GM11168 (cell line): ENCODE results near the gene NSMF.

Experiments used
- in situ Hi-C: fragments of 300-500 bp; cut with MboI; formaldehyde crosslinking; loops from one replicate; pipeline ENCODE4 v1.12.0; 2022; ENCODE audit warnings: low sequenced_read_pairs; ENCODE audit not compliant: unreplicated experiment

The NSMF gene

DNA sequence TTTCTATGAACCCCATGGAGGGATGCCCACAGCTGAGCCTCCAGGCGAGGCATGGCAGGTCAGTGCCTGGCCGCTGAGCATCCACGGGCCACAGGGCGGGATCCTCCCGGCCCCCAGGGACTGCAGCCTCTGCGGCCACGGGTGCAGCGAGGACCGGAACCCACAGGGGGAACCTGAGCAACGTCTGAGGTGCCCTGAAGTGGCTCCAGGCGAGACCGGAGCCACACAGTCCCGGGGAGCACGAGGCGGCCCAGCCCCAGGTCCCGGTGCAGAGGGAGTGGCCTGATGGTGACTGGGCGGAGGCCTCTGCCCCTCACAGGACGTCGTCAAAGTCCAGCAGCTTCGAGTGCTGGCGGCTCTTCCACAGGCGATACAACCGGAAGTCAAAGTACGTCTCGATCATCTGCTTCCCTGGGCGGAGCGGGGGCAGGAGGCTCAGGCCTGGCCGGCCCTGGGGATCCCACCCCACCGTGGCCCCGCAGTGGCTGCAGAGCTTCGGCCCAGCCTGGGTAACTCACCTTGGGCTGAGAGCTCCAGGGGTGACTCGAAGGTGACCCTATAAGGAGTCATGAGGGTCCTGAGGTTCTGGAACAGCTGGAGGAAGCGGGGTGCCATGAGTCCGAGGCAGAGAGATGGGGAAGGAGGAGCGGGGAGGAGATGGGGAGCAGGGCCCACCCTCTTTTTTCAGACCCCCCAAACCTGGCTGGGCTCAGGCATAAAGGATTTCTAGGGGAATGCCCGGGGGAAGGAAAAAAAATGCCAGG lies 9.9 kb downstream of the NSMF start:
- in situ Hi-C loops = no loop called here

DNA sequence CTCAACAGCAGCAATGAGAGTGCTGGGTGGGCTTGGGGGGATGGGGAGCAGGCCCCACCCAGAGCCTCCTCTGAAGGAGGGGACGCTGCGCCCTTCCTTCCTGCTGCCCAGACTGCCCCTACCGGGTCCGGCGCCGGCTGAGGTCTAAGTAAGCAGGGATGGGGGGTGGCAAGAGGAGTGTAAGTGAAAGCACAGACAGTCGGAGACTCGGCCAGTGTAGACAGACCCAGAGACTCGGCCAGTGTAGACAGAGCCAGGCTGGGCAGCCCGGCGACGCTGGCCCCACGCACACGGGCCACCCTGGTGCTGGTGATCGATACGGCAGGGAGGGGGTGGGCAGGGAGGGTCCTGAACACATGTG lies 10.6 kb downstream of the NSMF start:
- in situ Hi-C loops = no loop called here

DNA sequence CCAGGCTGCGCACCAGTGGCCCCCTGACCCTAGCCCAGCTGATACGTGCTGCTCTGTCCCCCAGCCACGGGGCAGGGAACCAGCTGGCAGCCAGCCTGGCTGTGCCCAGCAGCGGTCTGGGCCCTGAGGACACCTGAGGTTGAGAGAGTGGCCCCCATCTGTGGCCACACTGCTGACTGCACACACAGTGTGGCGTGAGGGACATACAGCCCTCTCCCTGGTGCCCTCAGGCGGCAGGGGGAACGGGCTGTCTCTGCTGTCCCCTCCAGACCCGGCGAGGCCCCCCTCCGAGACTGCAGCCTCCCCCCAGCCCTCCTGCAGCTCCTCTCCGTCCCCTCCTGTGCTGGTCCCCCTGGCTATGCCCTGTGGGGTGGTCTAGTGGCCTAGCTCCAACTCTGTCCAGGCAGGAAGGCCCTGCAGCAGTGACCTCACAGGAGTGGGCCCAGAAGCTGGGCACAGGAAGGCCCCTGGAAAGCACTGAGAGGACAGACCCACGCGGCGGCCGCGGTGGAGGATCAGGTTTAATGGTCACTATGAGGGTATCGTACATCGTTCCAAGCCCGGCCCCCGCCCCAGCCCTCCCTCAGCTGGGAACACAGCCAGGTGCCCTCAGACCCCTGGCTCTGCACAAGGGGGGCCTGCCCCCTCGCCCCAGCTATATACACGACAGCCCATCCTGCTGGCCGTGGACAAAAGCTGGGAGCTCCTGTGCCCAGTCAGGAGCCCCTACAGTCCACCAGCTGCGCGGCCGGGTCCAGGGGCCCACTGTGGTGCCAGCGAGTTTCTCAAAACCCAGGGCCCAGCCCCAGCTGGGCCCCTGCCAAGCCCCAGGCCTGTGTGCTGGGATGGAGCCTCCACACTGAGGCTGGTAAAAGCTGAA lies 11.2 kb downstream of the NSMF start:
- in situ Hi-C loops = no loop called here

DNA sequence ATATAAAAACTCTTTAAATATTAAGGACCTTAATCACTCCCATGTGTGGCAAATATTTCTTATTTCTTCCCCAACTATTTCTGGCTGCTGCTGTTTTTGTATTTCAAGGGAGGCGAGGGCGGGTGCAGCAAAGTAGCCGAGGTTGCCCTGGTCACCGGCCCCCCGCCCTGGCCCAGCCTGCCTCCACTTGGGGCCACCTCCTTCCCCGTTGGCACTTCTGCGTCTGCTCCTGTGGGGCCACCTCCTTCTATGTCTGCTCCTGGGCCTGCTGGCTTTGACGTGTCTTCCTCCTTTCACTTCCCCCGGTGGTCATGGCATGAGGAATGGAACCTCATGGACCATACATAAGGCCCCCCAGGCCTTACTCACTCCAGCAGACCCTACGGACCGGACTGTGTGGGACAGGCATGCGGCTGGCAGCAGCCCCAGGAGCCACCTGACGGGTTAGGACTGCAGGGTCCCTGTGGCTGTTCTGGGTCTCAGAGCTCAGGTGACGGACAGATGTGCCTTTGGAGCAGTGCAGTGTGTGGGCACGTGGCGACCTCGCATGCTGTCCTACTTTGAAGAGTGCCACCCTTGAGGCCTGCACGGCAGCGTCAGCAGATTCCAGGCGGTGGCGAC lies 12.2 kb downstream of the NSMF start:
- in situ Hi-C loops = no loop called here

DNA sequence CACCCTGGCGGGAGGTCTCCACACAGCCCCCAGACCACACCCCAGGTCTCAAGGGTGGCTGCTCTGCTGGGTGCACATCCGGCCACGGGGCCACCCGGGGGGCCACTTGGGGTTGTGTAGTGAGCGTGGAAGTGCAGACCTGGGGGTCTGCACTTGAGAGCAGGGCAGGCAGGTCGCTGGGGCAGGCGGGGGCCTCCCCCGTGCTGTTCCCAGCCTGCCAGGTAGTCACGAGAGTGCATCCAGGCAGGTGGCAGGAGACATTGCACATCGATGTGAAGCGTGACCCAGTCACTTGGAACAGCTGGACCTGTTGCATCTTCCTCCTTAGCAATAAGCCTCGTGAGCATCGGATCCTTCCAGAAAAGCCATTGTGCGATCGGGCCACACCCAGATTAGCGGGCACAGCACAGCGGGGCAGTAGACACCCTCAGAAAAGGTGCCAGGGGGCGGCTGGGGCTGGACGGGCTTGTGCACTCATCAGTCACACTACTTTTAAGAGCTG lies 13.2 kb downstream of the NSMF start:
- in situ Hi-C loops = no loop called here

DNA sequence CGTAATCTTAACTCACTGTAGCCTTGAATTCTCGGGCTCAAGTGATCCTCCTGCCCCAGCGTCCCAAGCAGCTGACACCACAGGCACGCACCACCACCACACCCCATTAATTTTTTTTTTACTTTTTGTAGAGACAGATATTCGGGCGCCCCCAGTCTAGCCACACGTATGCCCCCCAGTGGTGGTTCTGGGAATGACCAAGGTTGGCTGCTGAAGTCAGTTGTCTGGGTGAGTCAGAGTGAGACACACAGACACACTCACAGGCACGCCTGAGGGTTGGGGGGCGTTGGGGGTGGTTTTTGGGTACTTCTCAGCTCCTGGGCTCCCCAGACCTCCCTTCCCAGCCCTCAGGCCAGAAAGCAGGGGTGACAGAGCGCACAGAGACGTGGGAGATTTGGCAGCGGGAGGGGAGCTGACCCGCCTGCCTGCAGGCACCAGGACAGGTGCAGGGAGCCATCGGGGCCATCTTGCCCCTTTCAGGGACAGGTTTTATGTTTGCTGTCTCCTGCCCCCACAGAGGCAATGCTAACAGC lies 13.8 kb downstream of the NSMF start:
- in situ Hi-C loops = no loop called here

DNA sequence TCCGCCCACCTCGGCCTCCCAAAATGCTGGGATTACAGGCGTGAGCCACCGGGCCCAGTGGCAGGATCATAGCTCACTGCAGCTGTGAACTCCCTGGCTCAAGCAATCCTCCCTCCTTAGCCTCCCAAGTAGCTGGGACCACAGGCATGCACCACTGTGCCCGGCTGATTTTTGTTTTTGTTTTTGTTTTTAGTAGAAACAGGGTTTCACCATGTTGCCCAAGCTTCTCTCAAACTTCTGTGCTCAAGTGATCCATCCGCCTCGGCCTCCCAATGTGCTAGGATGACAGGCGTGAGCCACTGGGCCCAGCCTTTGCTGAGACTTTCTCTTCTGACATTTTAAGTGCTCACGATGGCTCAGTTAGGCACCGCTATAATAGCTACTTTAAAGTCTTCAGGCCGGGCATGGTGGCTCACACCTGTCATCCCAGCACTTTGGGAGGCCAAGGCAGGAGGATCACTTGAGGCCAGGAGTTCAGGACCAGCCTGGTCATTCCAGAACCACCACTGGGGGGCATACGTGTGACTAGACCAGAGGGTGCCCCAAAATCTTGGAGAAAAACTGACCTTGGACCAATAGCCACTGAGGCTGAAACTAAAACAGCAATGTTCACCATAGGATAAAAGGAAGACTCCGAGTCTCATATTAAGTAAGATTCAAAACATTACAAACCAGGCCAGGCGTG lies 14.9 kb downstream of the NSMF start:
- in situ Hi-C loops = no loop called here

DNA sequence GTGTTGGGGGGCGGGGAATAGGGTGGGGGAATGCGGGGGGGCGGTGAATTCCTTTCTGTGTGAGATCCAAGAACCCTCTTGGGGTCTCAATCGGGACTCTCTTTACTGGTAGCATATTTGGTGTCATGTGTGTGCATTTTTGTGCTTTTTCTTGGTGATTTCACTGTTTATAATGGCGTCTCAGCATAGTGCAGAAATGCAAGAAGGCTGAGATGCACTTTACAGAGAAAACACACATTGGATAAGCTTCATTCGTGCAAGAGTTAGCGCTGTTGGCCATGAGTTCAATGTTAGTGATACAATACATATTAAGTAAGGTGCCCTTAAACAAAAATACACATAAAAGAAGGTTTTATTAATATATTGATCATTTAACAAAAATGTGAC lies 17.2 kb downstream of the NSMF start:
- in situ Hi-C loops = no loop called here

DNA sequence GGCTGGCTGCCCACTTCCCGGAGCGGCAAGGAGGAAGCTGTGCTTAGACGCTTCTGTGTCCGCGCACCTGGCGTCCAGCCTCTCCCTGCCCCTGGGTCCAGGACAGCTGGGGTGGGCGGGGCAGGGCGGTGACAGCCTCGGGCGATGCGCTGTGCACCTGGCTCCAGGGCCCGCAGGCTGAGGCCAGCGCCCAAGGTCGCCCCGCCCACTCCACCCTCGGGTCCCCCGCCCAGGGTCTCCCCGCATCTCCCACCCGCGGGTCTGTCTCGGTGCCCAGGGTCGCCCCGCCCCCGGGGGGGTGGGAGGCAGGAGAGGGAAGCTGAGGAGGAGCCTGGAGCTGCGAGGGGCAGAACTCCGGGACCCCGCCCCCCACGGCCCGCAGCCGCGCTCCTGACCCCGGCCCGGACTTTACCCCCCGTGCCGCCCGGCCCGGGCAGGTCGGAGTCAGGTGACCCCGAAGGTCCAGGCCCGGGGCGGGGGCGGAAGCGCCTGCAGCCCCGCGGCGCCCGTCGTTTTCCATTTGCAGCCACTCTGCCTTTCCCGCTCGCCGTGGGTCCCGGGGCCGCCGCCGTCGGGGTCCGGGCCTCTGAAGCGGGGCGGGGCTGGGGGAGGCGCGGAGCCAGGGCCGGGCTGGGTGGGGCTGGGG lies 17.7 kb downstream of the NSMF start, which contains the start of gene ENTPD8:
Gene ENTPD8 (minus strand): TSS at position 69 of the 646 bp plus-strand sequence. CDS start 3,072 bp downstream, outside the sequence.
- in situ Hi-C loops = no loop called here

DNA sequence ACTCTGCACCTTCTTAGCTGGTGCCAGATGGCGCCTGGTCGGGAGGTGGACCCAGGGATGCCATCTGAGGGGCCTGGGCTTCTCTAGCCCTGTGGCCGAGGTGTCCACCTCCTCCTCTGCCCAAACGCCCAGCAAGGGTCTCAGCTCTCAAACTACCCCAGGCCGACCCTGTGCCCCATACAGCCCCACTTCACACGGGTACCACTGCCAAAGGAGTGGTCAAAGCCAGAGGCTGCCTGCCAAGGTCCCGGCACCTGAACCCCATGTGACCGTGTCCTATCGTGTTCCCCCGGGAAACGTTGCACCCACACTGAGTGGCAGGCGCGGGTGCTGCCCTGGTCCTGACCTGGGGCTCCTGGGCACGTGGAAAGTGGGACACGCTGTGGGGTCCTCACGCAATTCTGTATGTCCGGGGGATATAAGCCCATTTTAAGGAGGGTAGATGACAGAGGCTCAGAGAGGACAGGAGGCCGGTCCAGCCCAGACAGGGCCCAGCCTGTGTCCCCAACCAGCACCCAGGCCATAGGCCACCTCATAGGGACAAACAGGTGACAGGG lies 19.9 kb downstream of the NSMF start:
- in situ Hi-C loops = no loop called here

DNA sequence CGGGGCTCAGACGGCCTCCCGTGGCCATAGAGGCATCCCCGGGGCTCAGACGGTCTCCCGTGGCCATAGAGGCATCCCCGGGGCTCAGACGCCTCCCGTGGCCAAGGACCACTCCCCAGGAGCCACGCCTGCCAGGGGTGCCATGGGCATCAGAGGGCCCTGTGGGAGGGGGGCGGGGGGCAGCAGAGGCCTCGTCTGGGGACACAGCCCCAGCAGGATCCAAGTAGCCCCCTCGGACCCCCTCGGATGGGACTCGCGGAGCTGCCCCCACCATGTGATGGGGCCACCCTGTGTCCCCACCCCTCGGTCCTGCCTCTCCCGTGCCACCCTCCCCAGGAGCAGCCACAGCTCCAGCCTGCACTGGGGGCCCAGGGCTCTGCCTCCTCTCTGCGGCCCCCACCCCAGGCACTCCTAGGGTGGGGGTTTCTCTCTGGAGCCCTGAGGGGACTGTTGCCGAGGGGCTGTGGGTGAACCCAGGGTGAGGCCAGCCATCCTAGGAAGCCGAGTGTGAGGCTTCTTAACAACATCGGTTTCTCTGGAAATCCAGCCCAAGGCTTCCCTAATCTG lies 20.5 kb downstream of the NSMF start:
- in situ Hi-C loops = no loop called here

DNA sequence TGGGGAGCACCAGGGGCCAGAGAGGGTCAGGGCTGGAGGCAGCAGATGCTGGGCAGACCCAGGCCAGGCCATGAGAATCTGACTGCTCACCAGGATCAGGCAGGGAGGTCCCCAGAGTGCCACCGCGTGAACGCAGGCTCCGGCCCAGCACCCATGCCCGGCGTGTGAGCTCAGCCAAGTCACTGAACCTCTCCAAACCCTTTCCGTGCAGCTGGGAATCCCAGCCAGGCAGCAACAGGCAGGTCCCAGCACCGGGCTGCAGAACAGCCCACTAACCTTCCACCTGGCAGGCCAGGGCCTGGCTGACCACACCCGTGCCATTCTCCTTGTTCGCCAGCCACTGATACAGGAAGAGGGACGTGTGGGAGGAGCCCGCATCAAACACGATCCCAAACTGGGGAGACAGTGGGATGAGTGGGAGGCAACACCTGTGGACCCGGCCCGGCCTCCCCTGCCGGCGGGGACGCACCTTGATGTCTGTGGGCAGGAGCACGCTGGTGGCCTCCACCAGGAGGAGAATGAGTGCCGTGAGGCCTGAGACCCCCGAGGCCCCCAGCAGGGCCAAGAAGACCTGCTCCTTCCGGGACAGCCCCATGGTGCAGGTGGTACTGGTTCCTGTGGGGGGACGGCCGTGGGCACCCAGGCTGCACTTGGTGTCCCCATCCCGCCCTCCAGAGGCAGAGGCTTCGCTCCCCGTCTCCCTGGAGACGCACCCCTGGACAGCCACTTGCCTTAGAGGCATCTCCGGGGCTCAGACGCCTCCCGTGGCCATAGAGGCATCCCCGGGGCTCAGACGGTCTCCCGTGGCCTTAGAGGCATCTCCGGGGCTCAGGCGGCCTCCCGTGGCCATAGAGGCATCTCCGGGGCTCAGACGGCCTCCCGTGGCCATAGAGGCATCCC lies 21.2 kb downstream of the NSMF start:
- in situ Hi-C loops = no loop called here

DNA sequence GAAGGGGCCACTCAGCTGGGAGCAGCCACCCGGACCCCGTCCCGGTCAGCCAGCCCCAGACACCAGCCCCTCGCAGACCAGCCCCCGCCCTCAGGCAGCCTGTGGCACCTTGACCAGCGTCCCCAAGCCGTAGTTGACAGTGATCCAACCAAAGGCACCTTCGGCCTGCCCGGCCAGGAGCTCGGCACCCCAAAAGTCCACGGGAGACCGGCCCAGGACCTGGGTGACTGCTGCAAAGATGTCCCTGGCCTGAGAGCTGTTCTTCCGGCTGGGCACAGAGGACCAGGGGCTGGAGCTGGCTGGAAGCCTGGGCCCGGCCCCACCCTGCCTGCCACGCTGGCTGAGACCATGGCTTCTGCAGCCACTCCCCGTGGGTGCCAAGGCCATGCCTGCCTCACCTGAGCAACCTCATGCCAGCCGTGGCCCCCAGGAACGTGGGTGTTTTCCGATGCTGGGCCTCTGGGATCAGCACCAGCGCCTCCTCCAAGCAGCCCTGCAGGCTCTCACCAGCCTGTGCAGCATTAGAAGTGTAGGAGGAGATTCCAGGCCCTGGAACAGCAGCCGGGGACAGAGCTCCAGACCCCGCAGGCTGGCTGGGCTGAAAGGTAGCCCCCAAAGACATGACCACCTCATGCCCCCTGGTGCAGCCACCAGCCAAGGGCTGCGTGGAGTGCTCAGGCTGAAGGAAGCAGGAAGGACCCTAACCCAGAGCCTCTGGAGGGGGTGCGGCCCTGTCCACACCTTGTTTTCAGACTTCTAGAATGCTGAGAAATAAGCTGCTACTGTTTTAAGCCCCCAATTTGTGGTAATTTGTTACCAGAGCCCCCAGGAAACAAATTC lies 22.2 kb downstream of the NSMF start:
- in situ Hi-C loops = no loop called here

DNA sequence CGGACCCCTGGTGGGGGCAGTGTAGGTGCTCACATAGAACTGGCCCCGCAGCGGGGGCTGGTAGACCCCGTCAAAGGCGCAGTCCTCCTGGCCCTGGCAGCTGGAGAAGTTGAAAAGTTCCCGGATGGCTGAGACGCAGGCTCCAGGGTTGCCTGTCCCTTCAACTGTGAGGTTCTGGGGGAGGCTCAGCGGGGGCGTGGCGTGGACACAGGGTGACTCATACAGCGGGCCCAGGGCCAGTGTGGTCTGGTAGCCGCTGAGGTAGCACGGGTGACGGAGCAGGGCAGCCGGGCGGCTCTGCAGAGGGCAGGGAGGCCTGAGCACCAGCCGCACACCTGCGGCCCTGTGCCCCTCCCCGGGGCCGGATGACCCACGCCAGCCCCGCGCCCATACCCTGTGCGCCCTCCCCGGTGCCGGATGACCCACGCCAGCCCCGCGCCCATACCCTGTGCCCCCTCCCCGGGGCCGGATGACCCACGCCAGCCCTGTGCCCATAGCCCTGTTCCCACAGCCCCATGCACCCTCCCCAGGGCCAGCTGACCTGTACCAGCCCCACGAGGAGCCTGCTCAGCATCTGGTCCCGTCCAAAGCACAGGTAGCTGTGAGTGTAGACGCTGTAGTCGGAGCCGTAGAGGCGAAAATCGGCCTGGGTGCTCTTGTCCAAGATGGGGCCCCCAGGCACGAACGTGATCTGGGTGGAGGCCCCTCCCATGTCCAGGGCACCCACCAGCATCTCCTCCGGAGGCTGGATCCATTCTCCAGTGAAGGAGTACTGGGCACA lies 23.0 kb downstream of the NSMF start:
- in situ Hi-C loops = no loop called here

DNA sequence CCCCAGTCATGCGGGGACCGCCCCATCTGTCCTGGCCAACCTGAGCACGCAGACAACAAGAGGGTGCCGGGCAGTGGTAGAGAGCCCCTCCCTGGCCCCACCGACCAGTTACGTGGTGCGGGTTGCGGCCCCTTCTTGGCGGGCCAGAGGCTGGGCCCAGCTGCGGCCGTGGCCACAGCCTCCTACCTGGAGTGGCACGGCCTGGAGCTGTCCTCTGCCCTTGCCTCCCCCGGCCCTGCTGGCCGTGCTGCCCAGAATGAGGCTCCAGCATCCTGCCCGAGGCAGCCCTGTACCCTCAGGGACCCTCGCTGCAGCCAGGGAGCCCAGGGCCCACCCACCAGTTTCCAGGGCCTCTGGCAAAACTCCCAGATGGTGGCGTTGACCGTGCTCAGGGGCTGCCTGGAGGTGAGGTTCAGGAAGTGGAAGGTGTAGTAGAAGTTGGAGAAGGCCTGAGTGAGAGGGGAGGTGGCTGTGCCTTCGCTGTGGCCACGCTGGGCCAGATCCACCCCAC lies 23.7 kb downstream of the NSMF start:
- in situ Hi-C loops = no loop called here
